GM12864 (cell line): ENCODE results near the gene CD40.

Experiments used
- DNase-seq: peaks from one replicate; pipeline ENCODE4 v3.0.0-alpha.2; 2011; ENCODE audit warnings: low read depth
- H3K4me3 ChIP-seq: 2 replicates; pipeline ENCODE4 v1.5.1; 2011; ENCODE audit warnings: mild to moderate bottlenecking, low read depth, low read length, control low read depth
- TF ChIP-seq, protein P1 (sequence below): IDR thresholded peaks from 2 replicates; pipeline ENCODE4 v1.5.1; 2011; ENCODE audit warnings: low read depth, mild to moderate bottlenecking, moderate library complexity, low read length, control low read depth, inconsistent platforms; ENCODE audit errors: missing control alignments

CD40 gene

DNA sequence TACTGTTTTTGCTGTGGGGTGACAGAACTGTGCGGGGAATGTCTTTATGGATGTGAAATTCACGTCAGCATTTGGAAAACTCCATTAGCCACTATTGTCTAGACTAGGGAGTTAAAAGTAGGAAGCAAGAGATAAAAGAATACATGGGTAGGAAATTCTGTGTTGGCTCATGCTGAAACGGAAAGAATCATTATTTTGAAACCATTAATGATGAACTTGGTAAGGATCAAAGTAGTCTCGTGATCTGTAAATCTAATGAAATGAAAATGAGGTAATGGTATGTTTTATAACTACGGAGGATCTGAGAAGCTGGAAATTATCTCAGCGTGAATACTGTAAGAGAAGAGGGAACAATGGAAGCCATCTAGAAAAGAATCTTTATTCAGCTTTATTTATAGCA, 11.1 kb upstream of the CD40 start:
- TF ChIP-seq, protein P1, sequence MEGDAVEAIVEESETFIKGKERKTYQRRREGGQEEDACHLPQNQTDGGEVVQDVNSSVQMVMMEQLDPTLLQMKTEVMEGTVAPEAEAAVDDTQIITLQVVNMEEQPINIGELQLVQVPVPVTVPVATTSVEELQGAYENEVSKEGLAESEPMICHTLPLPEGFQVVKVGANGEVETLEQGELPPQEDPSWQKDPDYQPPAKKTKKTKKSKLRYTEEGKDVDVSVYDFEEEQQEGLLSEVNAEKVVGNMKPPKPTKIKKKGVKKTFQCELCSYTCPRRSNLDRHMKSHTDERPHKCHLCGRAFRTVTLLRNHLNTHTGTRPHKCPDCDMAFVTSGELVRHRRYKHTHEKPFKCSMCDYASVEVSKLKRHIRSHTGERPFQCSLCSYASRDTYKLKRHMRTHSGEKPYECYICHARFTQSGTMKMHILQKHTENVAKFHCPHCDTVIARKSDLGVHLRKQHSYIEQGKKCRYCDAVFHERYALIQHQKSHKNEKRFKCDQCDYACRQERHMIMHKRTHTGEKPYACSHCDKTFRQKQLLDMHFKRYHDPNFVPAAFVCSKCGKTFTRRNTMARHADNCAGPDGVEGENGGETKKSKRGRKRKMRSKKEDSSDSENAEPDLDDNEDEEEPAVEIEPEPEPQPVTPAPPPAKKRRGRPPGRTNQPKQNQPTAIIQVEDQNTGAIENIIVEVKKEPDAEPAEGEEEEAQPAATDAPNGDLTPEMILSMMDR, result no peak
- DNase-seq, result no peak
- H3K4me3 ChIP-seq, result no peak overlapping the region

GRCh38 chr20:46108435-46108841, 9.7 kb upstream of the CD40 start:
- TF ChIP-seq, protein P1, result no peak
- no peak overlapping the region; the same call in 1 of the 2 replicates for H3K4me3 ChIP-seq
- DNase-seq, result peak; percentile 94

- no peak for DNase-seq
- TF ChIP-seq, protein P1, result no peak
- H3K4me3 ChIP-seq, result no peak overlapping the region; the same call in 1 of the 2 replicates
Observed at GRCh38 chr20:46108976-46109375, 9.1 kb upstream of the CD40 start.

DNA sequence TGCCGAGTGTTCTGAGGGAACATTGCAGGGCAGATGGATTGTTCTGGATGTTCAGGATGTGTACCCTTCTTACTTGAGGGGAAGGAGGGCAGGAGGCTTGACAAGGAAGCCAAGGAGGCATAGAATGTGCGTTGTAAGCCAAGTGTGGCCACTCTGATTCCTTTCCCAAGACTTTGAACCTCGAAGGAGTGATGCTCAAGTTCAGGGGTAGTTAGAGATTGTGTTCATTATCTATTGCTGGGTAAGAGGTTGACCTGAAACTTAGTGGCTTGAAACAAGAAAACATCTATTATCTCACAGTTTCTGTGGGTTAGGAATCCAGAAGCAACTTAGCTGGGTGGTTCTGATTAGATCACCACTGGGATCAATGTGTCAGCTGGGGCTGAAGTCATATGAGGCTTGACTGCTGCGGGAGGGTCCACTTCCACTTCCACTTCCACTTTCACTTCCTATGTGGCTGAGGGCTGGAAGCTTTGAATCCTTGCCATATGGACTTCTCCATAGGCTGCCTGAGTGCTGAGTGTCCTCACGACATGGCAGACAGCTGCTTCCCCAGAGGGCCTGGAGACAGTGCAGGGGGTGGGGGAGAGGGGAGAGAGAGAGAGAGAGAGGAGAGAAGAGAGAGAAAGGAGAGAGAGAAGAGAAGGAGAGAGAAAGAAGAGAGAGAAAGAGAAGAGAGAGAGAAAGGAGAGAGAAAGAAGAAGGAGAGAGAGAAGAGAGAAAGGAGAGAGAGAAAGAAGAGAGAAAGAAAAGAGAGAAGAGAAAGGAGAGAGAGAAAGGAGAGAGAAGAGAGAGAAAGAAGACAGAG, 6.9 kb upstream of the CD40 start:
- TF ChIP-seq, protein P1, result no peak
- H3K4me3 ChIP-seq, result no peak overlapping the region
- peak; percentile 85 for DNase-seq

- H3K4me3 ChIP-seq, result no peak overlapping the region
- TF ChIP-seq, protein P1, result no peak
- DNase-seq, result no peak
Observed at GRCh38 chr20:46111836-46112212, 6.3 kb upstream of the CD40 start.

GRCh38 chr20:46112430-46113112, 5.5 kb upstream of the CD40 start:
- no peak for DNase-seq
- TF ChIP-seq, protein P1, result no peak
- no peak overlapping the region for H3K4me3 ChIP-seq
